GM12891 (cell line): Measurements from ENCODE around the gene TCF12.

Experiments used
- DNase-seq: peaks from one replicate; pipeline ENCODE4 v3.0.0; 2011; ENCODE audit warnings: low spot score; ENCODE audit not compliant: insufficient read length
- FAIRE-seq: peaks from 2 replicates; lab custom pipeline; 2011; peaks lifted over from hg19 to GRCh38; lab: Jason Lieb, UNC
- PAX5 ChIP-seq: IDR thresholded peaks from 2 replicates; pipeline ENCODE4 v1.6.1; 2011; ENCODE audit warnings: low read length, moderate library complexity, mild to moderate bottlenecking; ENCODE audit not compliant: insufficient read depth, severe bottlenecking
- POLR2A ChIP-seq: IDR thresholded peaks from 2 replicates; pipeline ENCODE4 v1.6.1; 2011; ENCODE audit warnings: low read depth, low read length, control low read depth
- POLR2AphosphoS5 ChIP-seq: IDR thresholded peaks from 2 replicates; pipeline ENCODE4 v1.6.1; 2011; ENCODE audit warnings: low read depth, low read length, control low read depth
- POU2F2 ChIP-seq: IDR thresholded peaks from 2 replicates; pipeline ENCODE4 v1.6.1; 2011; ENCODE audit warnings: low read depth, mild to moderate bottlenecking, control low read depth, low read length, moderate library complexity
- SPI1 ChIP-seq: IDR thresholded peaks from 2 replicates; pipeline ENCODE4 v1.6.1; 2011; ENCODE audit warnings: low read depth, low read length, control low read depth
- TAF1 ChIP-seq: IDR thresholded peaks from 2 replicates; pipeline ENCODE4 v1.6.1; 2011; ENCODE audit warnings: low read depth, low read length, control low read depth

Gene TCF12

GRCh38 chr15:57307527-57308169, 389.2 kb downstream of the TCF12 start:
- DNase-seq, result no peak
- TF ChIP-seq POLR2AphosphoS5 (no peak), SPI1 (no peak), TAF1 (no peak), POLR2A (no peak)

GRCh38 chr15:57308170-57308545, 389.7 kb downstream of the TCF12 start:
- DNase-seq (no peak), FAIRE-seq (no peak)
- TF ChIP-seq POU2F2 (no peak), PAX5 (no peak), TAF1 (no peak), POLR2AphosphoS5 (no peak), POLR2A (no peak), SPI1 (no peak)

More at GRCh38 chr15:57307527-57308169, 389.2 kb downstream of the TCF12 start:
- no peak for FAIRE-seq

- TF ChIP-seq POLR2AphosphoS5 (no peak), TAF1 (no peak), POLR2A (no peak), PAX5 (no peak), POU2F2 (no peak), SPI1 (no peak)
- DNase-seq (no peak), FAIRE-seq (no peak)
Measured at GRCh38 chr15:57309856-57310760, 391.7 kb downstream of the TCF12 start.

GRCh38 chr15:57310876-57311275, 392.4 kb downstream of the TCF12 start:
- no peak for FAIRE-seq
- no peak for TF ChIP-seq TAF1
- TF ChIP-seq POU2F2, result no peak
- no peak for TF ChIP-seq POLR2AphosphoS5
- no peak for DNase-seq

GRCh38 chr15:57312006-57312317, 393.5 kb downstream of the TCF12 start:
- no peak for DNase-seq
- no peak for TF ChIP-seq POLR2AphosphoS5
- no peak for TF ChIP-seq SPI1
- TF ChIP-seq POU2F2, result no peak
- TF ChIP-seq POLR2A, result no peak
- no peak for TF ChIP-seq TAF1
- no peak for FAIRE-seq

- DNase-seq (no peak), FAIRE-seq (no peak)
- TF ChIP-seq PAX5, result no peak
- TF ChIP-seq TAF1, result no peak
- TF ChIP-seq SPI1, result no peak
- no peak for TF ChIP-seq POLR2A
- TF ChIP-seq POU2F2, result no peak
- TF ChIP-seq POLR2AphosphoS5, result no peak
Measured at GRCh38 chr15:57312318-57313133, 394.1 kb downstream of the TCF12 start.

GRCh38 chr15:57313134-57313483, 394.7 kb downstream of the TCF12 start:
- FAIRE-seq (no peak), DNase-seq (no peak)
- TF ChIP-seq POLR2A (no peak), POU2F2 (no peak), SPI1 (no peak), PAX5 (no peak), POLR2AphosphoS5 (no peak), TAF1 (no peak)

GRCh38 chr15:57314221-57314620, 395.8 kb downstream of the TCF12 start:
- no peak for TF ChIP-seq POU2F2
- no peak for TF ChIP-seq TAF1
- no peak for TF ChIP-seq PAX5
- no peak for TF ChIP-seq POLR2A
- no peak for TF ChIP-seq POLR2AphosphoS5
- FAIRE-seq, result no peak
- DNase-seq, result no peak

- TF ChIP-seq PAX5, result no peak
- TF ChIP-seq POLR2A, result no peak
- TF ChIP-seq TAF1, result no peak
- TF ChIP-seq POLR2AphosphoS5, result no peak
- TF ChIP-seq POU2F2, result no peak
- no peak for TF ChIP-seq SPI1
- FAIRE-seq (no peak), DNase-seq (no peak)
Measured at GRCh38 chr15:57316451-57316850, 398.0 kb downstream of the TCF12 start.

GRCh38 chr15:57319226-57319918, 400.9 kb downstream of the TCF12 start:
- DNase-seq (no peak), FAIRE-seq (no peak)
- no peak for TF ChIP-seq POU2F2
- no peak for TF ChIP-seq TAF1
- TF ChIP-seq PAX5, result no peak
